Fibroblast of villous mesenchyme (primary cell): ENCODE measurements around the gene DNMT3B. TPM values are rescaled to one million over a fixed set of nuclear protein-coding genes. Genes with fewer than 3 reads are reported as not detected.

Source experiments
- DNase-seq: peaks from one replicate; pipeline ENCODE4 v3.0.0-alpha.2; 2010; ENCODE audit warnings: low read depth
- H3K4me3 ChIP-seq: 2 replicates; pipeline ENCODE4 v1.5.1; 2011; ENCODE audit warnings: low read depth, mild to moderate bottlenecking, low read length
- total RNA-seq: library from RNA; depleted of rRNA; stranded (reverse); fragments of >200 nt; gene quantifications from 2 replicates; pipeline ENCODE4 v1.2.3, GENCODE V29; 2012
- TF ChIP-seq, protein P1 (sequence below): IDR thresholded peaks from 2 replicates; pipeline ENCODE4 v1.5.1; 2012; ENCODE audit warnings: low read depth, mild to moderate bottlenecking, low read length; ENCODE audit not compliant: insufficient read depth

Gene DNMT3B
- total RNA-seq, 1 donor, result 3.5 TPM

DNA sequence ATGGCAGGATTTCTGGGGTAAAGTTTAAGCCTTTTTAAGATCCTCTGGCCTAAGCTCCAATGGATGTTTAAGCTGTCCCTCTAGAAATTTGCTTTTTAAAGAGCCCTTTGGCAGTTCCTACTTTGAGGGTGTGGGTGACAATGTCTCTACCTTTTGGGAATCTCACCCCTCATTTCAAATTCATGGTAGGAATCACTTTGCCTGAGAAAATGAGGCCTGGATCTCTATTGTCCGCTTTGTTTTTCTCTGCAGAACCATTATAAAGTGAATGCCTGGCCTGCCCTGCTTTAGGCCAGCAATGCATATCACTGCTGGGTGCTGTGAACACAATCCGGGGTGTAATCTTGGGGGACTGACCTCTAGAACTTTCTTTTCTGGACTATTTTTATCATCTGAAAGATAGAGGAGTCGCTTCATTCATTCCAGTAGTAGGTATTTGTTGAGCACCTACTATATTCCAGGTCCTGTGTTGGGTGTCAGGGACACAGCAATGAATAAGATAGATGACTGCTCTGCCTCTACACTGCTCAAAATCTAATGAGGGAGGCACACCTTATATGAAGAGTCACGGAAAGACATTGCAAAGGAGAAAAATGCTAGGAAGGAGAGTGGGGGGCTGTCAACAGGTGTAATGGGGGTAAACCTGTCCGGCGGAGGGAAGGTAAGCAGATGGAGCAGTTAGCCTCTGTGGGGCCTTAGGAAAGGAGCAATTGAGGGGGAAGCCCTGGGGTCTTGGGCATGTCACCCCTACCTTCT is 10.3 kb upstream of the DNMT3B start:
- DNase-seq, result no peak
- H3K4me3 ChIP-seq, result no peak overlapping the region
- TF ChIP-seq, protein P1, sequence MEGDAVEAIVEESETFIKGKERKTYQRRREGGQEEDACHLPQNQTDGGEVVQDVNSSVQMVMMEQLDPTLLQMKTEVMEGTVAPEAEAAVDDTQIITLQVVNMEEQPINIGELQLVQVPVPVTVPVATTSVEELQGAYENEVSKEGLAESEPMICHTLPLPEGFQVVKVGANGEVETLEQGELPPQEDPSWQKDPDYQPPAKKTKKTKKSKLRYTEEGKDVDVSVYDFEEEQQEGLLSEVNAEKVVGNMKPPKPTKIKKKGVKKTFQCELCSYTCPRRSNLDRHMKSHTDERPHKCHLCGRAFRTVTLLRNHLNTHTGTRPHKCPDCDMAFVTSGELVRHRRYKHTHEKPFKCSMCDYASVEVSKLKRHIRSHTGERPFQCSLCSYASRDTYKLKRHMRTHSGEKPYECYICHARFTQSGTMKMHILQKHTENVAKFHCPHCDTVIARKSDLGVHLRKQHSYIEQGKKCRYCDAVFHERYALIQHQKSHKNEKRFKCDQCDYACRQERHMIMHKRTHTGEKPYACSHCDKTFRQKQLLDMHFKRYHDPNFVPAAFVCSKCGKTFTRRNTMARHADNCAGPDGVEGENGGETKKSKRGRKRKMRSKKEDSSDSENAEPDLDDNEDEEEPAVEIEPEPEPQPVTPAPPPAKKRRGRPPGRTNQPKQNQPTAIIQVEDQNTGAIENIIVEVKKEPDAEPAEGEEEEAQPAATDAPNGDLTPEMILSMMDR, result no peak

DNA sequence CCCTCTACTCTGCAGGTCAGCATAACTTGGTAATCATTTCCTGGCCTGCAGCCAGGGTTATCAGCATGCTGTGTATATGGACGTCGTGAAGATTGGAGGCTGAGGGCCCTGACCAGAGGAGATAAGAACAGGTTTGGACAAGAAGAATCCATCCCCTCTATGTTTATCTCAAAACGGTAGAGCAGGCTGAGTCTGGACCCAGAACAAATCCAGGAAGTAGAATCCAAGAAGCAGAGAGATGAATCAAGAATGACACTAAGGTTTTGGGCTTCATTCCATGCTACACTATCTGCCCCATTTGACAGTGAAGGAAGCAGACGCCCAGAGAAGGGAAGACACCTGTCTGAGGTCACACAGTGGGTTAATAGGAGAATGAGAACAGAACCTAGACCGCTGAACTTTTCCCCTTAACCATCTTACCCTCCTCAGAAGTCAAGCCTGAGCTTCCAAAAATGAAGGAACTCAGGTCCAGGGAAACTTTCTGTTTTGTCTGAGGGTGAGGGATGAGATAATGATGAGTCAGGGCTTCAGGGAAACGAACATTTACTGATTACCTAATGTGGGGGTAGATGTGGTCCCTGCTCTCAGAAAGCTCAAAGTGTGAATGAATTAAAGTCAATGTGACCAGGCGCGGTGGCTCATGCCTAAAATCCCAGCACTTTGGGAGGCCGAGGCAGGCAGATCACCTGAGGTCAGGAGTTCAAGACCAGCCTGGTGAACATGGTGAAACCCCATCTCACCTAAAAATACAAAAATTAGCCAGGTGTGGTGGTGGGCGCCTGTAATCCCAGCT is 9.5 kb upstream of the DNMT3B start:
- TF ChIP-seq, protein P1, result no peak
- H3K4me3 ChIP-seq, result no peak overlapping the region
- peak; percentile 64 for DNase-seq

DNA sequence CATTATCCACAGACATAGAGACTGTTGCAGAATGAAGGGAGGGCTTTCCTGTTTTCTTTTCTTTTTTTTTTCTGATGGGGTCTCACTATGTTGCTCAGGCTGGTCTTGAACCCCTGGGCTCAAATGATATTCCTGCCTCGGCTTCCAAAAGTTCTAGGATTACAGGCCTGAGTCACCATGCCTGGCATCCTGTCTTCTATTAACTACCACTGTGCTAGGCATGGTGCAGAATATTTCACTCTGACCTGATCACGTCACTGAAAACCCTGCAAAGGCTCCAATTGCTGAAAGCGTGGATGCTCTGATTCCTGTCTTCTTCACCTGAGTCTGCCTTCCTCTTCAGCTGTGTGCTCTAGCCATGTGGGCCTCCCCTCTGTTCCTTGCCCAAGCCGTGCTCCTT is 8.5 kb upstream of the DNMT3B start:
- no peak overlapping the region for H3K4me3 ChIP-seq
- DNase-seq, result no peak
- TF ChIP-seq, protein P1, result no peak

DNA sequence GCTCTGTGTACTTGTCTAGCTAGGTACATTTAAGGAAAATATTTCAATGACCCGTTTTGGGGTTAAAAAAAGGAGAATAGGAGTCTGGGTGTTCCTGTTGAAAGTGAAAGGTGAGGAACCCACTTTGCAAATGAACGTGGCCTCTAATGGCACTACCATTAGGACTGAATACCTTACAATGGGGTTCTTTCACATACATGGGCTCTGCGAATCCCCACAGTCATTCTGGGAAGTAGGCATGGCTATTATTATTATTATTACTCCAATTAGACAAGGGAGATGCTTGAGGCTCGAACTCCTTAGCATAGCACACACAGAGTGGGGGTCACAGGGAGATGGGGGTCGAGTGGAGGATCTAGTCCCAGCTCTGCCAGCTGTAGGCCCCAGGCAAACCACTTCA is 6.0 kb upstream of the DNMT3B start:
- DNase-seq, result no peak
- H3K4me3 ChIP-seq, result no peak overlapping the region
- TF ChIP-seq, protein P1, result no peak

DNA sequence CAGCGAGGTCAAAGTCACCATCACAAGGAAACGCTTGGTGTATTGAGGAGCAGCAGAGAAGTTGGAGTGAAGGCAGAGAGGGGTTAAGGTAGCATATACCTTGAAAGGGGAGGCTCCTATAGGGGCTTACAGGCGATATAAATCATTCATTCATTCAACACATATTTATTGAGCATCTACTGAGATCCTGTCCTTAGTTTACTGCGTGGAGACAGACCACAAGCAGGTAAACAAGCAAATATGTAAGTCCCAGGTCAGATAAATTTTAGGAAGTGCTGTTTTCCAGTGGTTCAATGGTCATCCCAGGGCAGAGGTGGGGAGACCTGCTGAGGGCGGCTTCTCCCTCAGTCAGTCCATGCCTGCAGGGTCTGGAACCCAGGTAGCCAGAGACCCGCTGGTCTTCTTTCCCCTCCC is 761 bp upstream of the DNMT3B start:
- no peak for DNase-seq
- TF ChIP-seq, protein P1, result no peak
- H3K4me3 ChIP-seq, result peak overlapping the region; percentile 90

GRCh38 chr20:32762754-32763201 is 593 bp downstream of the DNMT3B start:
- no peak for DNase-seq
- TF ChIP-seq, protein P1, result no peak
- peak overlapping the region; percentile 90 for H3K4me3 ChIP-seq
